PC-9 (cell line): ENCODE measurements around the gene FXYD4.

Source experiments
- CTCF ChIP-seq: fragments of 200-600 bp; sonication (generic); conservative IDR thresholded peaks from 2 replicates; pipeline ENCODE4 v1.6.1; 2017; ENCODE audit warnings: mixed run types, antibody characterized with exemption, mild to moderate bottlenecking, moderate library complexity
- EZH2 ChIP-seq: fragments of 200-600 bp; sonication (generic); IDR thresholded peaks from 2 replicates; pipeline ENCODE4 v1.8.0; 2017; ENCODE audit warnings: antibody characterized with exemption, low read depth

- TF ChIP-seq EZH2 (no peak), CTCF (no peak)
Observed at GRCh38 chr10:43350686-43351085, 20.8 kb upstream of the FXYD4 start.
